Measurements from ENCODE around the gene SH2B2.
"Not testable (repeated sequence)": the region's sequence is repeated elsewhere in the genome, so short reads cannot be mapped to it uniquely, and the experiment has no call there.

The SH2B2 gene

DNA sequence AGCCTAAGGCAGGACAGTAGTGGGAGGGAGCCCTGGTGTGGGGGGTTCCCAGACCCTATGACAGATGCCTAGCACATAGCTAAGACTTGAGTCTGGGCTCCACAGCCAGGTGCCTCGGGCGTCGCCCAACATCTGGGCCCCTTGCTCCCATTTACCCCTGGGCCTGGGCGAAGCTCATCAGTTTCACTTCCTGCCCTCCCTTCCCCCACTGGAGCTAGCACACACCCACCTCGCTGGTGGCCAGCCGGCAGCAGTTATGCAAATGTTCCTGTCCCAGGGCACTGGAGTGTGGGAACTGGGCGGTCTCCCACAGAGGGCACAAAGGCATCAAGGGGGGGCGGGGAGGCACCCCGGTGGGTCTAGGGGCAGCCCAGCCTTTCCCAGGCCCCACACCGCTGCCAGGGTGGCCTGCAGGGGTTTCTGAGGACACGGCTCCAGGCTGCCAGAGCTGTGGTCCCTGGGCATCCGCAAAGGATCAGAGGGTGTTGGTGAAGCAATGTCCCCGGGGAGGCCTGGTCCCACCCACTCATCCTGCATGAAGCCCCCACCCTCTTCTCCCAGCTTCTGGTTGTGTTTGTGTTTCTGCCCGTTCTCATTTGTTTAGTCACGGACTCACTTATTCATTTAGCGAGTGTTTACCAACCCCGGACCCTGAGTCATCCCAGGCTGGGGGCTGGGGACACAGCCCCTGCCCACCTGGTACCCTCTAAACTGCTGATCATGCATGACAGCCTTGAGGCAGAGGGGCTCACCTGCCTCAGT lies 20.4 kb downstream of the SH2B2 start:
- FAIRE-seq: no peak

- FAIRE-seq: no peak
These were observed 23.7 kb downstream of the SH2B2 start for GRCh38 chr7:102310414-102310815.

DNA sequence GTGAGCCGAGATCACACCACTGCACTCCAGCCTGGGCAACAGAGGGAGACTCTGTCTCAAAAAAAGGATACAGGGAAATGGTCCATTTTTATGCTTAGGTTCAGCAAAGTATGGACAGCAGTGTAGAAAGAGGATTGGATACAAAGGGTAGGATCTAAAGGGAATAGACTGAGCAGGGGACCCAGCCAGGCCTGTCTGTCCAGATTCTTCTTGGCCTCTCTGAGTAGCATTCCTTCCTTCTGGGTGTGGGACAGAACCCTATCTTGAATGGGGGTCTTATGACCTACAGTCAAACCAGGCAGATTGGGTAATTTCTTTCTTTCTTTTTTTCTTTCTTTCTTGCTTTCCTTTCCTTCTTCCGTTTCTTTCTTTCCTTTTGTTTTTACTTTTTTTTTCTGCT lies 25.6 kb downstream of the SH2B2 start:
- FAIRE-seq: no peak

DNA sequence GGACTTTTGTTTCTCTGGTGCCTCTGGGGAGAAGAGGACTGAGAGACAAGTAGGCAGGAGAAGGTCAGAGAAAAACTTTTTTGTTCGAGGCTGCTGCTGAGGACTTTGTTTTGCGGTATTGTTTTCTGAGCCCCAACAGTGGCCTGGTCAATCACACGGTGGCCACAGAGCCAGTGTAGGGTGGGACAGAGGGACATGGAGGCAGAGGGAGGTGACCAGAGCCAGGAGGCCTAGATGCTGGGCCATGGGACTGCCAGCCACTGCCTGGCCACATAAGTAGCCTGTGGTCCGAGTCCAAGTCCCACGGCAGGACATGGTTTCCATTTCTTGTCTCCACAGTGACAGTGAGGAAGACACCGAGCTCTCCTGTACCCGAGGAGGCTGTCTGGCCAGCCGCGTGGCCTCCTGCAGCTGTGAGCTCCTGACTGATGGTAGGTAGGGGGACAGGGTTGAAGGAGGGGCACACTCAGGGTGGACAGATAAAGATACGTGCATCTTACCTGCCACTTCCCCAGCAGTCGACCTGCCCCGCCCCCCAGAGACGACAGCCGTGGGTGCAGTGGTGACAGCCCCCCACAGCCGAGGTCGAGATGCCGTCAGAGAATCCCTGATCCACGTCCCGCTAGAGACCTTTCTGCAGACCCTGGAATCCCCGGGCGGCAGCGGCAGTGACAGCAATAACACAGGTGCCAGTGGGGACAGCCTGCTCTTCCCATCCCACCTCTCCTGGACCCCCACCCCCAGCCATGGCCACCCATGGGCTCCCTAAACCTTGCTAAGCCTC lies 27.5 kb downstream of the SH2B2 start:
- no peak for FAIRE-seq

DNA sequence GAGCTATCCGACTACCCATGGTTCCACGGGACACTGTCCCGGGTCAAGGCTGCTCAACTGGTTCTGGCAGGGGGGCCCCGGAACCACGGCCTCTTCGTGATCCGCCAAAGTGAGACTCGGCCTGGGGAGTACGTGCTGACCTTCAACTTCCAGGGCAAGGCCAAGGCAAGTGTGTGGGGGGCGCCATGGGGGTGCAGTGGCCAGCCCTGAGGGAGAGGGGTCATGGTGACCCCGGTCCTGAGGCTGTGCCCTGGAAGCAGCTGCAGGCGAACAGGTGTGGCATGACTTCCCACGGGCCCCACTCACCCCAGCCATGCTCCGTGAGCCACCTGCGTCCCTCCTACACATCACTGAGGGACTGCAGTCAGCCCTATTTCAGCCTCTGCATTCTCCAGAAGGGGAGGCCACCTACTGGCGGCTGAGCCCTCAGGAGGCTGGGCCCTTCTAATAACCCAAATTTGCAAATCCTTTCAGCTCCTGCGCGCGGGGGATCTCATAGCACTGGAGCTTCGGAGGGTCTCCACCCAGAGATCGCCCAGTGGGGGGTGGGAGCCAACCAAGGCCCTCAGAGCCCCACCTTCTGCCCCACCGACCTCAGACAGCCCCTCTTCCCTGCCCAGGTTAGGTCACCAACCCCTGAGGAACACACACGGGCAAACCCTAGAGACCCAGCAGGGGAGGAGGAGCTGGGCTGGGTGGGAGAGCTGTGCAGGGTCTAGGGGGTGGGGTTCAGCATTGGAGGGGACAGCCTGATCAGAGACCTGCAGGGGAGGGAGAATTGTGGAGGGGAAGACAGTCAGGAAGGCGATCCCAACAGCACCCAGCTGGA lies 30.8 kb downstream of the SH2B2 start:
- FAIRE-seq: no peak

- no peak for FAIRE-seq
These were observed 31.9 kb downstream of the SH2B2 start for GRCh38 chr7:102318482-102318971.

- no peak for FAIRE-seq
These were observed 33.0 kb downstream of the SH2B2 start for GRCh38 chr7:102319671-102320070.

DNA sequence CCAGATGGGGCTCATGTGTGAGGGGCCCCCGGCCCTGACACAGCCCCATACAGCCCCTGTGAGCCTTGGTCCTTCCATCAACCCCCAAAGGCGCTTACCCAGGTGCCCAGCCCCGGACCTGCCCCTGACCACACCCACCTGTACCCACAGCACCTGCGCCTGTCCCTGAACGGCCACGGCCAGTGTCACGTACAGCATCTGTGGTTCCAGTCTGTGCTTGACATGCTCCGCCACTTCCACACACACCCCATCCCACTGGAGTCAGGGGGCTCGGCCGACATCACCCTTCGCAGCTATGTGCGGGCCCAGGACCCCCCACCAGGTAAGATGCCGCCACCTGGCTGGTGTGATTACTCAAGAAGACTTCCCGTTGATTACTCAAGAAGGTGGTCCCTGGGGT lies 33.5 kb downstream of the SH2B2 start:
- FAIRE-seq: no peak

- no peak for FAIRE-seq
These were observed 34.1 kb downstream of the SH2B2 start for GRCh38 chr7:102320601-102321350.

- FAIRE-seq: no peak
These were observed 34.9 kb downstream of the SH2B2 start for GRCh38 chr7:102321351-102322201.

DNA sequence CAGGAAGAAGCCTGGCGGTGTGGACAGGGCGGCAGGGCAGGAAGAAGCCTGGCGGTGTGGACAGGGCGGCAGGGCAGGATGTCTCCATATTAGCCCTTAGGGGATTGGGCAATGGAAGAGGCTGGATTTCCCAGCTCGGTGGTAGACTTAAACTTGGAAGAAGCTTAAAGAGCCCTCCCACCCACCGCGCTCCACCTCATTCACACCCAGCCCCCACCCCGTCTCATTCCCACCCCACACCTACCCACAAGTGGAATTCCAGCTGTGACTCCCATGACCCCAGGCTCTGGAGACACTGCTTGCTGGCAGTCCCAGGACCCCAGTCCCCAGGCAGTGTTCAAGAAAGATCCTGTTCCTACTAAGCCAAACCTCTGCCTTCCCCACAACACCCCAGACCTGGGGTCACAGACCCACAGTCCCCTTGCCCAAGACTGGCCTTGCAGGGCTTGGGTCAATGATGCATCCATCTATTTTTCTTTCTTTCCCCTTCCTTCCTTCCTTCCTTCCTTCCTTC lies 35.6 kb downstream of the SH2B2 start:
- no peak for FAIRE-seq

DNA sequence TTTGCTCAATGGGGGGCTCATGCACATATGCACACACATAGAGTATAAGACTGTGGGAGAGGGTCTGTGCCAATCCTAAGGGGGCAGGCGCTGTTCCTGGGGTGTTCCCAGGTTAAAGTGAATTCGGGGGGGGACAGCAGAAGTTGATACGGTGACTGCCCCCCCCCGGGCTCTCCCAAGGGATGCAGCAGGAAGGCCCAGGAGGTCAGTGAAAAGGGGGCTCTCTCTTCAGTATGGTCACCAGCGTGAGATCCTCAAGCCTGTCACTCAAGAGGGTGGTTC lies 37.2 kb downstream of the SH2B2 start:
- FAIRE-seq: no peak

GRCh38 chr7:102325106-102325505 lies 38.4 kb downstream of the SH2B2 start:
- not testable (repeated sequence) for FAIRE-seq

DNA sequence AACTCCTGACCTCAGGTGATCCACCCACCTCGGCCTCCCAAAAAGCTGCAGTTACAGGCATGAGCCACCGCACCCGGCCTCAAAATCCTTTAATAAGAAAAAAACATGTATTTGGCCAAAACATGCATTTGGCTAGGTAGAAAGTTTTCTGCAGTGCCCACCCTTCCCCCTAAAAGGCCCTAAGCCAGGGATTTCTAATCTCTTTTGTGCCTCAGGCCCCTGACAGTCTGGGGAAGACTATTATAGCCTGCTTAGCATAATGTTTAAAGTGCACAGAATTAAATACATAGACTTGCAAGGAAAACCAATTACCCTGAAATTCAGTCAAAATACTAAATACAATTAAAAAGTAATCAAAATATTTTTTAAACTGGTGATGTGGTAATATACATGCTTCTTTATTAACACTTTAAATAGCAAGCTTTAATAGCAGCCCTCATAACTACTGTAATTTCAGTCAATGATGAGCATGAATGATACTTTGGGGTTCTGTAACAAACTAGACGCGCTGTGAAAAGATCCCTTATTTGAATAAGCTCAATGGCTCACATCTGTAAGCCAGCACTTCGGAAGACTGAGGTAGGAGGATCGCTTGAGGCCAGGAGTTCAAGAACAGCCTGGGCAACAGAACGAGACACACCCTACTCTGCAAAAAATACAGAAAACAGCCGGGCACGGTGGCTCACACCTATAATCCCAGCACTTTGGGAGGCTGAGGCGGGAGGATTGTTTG lies 39.7 kb downstream of the SH2B2 start:
- no peak for FAIRE-seq

- FAIRE-seq: not testable (repeated sequence)
These were observed 40.5 kb downstream of the SH2B2 start for GRCh38 chr7:102327183-102327582.

- not testable (repeated sequence) for FAIRE-seq
These were observed 42.2 kb downstream of the SH2B2 start for GRCh38 chr7:102328863-102329262.

GRCh38 chr7:102329366-102329765 lies 42.7 kb downstream of the SH2B2 start:
- not testable (repeated sequence) for FAIRE-seq

DNA sequence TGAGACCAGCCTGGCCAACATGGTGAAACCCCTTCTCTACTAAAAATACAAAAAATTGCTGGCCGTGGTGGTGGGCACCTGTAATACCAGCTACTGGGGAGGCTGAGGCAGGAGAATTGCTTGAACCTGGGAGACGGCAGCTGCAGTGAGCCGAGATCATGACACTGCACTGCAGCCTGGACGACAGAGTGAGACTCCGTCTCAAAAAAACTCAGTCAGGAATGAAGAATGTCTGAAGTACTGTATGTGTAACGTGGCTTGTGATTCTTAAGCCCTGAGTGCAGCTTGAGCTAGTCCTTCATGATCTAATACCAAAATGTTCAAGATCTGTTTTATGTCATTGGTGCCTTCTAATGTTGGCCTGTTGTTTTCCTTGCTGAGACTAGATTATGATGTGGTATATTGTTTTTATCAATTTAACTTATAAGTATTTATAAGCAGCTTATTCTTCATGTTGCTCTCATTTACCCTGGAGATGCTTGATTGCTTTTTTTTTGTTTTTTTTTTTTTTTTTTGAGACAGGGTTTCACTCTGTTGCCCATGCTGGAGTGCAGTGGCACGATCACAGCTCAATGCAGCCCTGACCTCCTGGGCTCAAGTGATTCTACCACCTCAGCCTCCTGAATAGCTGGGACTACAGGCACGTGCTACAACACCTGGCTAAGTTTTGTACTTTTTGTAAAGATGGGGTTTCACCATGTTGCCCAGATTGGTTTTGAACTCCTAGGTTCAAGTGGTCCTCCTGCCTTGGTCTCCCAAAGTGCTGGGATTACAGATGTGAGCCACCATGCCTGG lies 44.2 kb downstream of the SH2B2 start:
- not testable (repeated sequence) for FAIRE-seq

GRCh38 chr7:102335574-102335973 lies 48.9 kb downstream of the SH2B2 start:
- not testable (repeated sequence) for FAIRE-seq

DNA sequence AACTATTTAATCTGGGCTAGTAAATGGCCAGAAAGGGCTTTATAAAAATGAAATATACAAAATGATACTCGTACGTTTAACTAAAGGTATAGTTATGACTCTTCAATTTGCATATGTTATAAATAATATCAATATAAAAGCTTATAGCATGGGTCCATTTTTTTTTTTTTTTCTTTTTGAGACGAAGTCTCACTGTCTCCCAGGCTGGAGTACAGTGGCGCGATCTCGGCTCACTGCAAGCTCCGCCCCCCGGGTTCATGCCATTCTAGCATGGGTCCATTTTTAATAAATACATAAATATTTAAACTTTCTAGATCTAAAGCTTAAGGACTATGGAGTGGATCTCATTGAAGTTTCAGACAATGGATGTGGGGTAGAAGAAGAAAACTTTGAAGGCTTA lies 50.3 kb downstream of the SH2B2 start:
- FAIRE-seq: peak; percentile 21

Data from colon (tissue), 2 donors.